GM23338 (cell line): ENCODE data around the gene APOL3. TPM values are rescaled to one million over a fixed set of nuclear protein-coding genes. Genes with fewer than 3 reads are reported as not detected.
A peak's percentile ranks its signal among the peaks of the same experiment; 100 is the strongest.

Source experiments
- ATAC-seq: fragments of 200-7000 bp; cut with Tn5 transposase; 3 replicates; pipeline ENCODE4 v1.9.1; 2020
- DNase-seq: peaks from one replicate; pipeline ENCODE4 v3.0.0-alpha.2; 2015; ENCODE audit warnings: low spot score
- H2AFZ ChIP-seq: fragments of 200-600 bp; sonication (generic); 2 replicates; pipeline ENCODE4 v1.8.0; 2016; ENCODE audit warnings: antibody characterized with exemption, mild to moderate bottlenecking, moderate library complexity
- H3F3A ChIP-seq: fragments of 200-600 bp; sonication (generic); replicated peaks from 2 replicates; pipeline ENCODE4 v1.8.0; 2017; ENCODE audit warnings: antibody characterized with exemption, mixed run types, low read depth
- H3K27ac ChIP-seq: fragments of 200-600 bp; sonication (generic); 2 replicates; pipeline ENCODE4 v1.6.1; 2016; ENCODE audit warnings: low read depth
- H3K27me3 ChIP-seq: fragments of 200-600 bp; sonication (generic); 2 replicates; pipeline ENCODE4 v1.8.0; 2016; ENCODE audit warnings: mild to moderate bottlenecking, mixed run types, moderate library complexity; ENCODE audit not compliant: insufficient read depth
- H3K36me3 ChIP-seq: fragments of 200-600 bp; sonication (generic); 2 replicates; pipeline ENCODE4 v1.8.0; 2016; ENCODE audit warnings: mild to moderate bottlenecking; ENCODE audit not compliant: insufficient read depth
- H3K4me1 ChIP-seq: fragments of 200-600 bp; sonication (generic); 2 replicates; pipeline ENCODE4 v1.8.0; 2016; ENCODE audit warnings: mild to moderate bottlenecking, moderate library complexity; ENCODE audit not compliant: insufficient read depth
- H3K4me2 ChIP-seq: fragments of 200-600 bp; sonication (generic); 2 replicates; pipeline ENCODE4 v1.7.1; 2017; ENCODE audit warnings: mixed run types
- H3K4me3 ChIP-seq: fragments of 200-600 bp; sonication (generic); 2 replicates; pipeline ENCODE4 v1.6.1; 2016; ENCODE audit warnings: mixed run types
- H3K79me2 ChIP-seq: fragments of 200-600 bp; sonication (generic); replicated peaks from 2 replicates; pipeline ENCODE4 v1.8.0; 2017; ENCODE audit warnings: mild to moderate bottlenecking; ENCODE audit not compliant: insufficient read depth
- H3K9me2 ChIP-seq: fragments of 200-600 bp; sonication (generic); 2 replicates; pipeline ENCODE4 v1.8.0; 2017; ENCODE audit not compliant: insufficient read depth
- H4K20me1 ChIP-seq: fragments of 200-600 bp; sonication (generic); replicated peaks from 2 replicates; pipeline ENCODE4 v1.8.0; 2017; ENCODE audit warnings: mild to moderate bottlenecking; ENCODE audit not compliant: insufficient read depth
- H3K27ac Mint-ChIP-seq: 2 replicates; pipeline ENCODE4 v1.8.0; 2020; ENCODE audit warnings: inconsistent platforms, mild to moderate bottlenecking, moderate library complexity, mixed read lengths
- H3K27me3 Mint-ChIP-seq: 3 replicates; pipeline ENCODE4 v1.8.0; 2022; ENCODE audit warnings: low read depth, mild to moderate bottlenecking, moderate library complexity, mixed read lengths, inconsistent platforms; ENCODE audit not compliant: insufficient read depth, poor library complexity
- H3K36me3 Mint-ChIP-seq: 3 replicates; pipeline ENCODE4 v1.8.0; 2021; ENCODE audit warnings: low read depth, mild to moderate bottlenecking, inconsistent platforms, moderate library complexity, mixed read lengths
- H3K4me1 Mint-ChIP-seq: 3 replicates; pipeline ENCODE4 v1.8.0; 2020; ENCODE audit warnings: mild to moderate bottlenecking, inconsistent platforms, mixed read lengths
- H3K4me3 Mint-ChIP-seq: 3 replicates; pipeline ENCODE4 v1.8.0; 2021; ENCODE audit warnings: moderate library complexity, mild to moderate bottlenecking, inconsistent platforms, mixed read lengths
- H3K9me3 Mint-ChIP-seq: 3 replicates; pipeline ENCODE4 v1.8.0; 2020; ENCODE audit warnings: moderate library complexity, mild to moderate bottlenecking, inconsistent platforms, mixed read lengths
- POLR2AphosphoS5 ChIP-seq: IDR thresholded peaks from 2 replicates; pipeline ENCODE4 v1.6.1; 2016; ENCODE audit warnings: antibody characterized with exemption, low read depth
- ZNF114 ChIP-seq: fragments of 250-450 bp; sonication (Bioruptor Pico); IDR thresholded peaks from 2 replicates; pipeline ENCODE4 v1.5.0; 2020; ENCODE audit warnings: mild to moderate bottlenecking, moderate library complexity
- polyA plus RNA-seq: library from polyadenylated mRNA; unstranded; fragments of >200 nt; fragmentation: Nextera tagmentation; extraction: Ambion mirVana; gene quantifications from 2 replicates; pipeline ENCODE4 v1.2.1, GENCODE V29; 2016
- total RNA-seq: library from RNA; depleted of rRNA; stranded (reverse); fragments of >200 nt; shearing (Covaris generic); gene quantifications from 2 replicates; pipeline ENCODE4 v1.2.3, GENCODE V29; 2014
- TF ChIP-seq, protein P1 (sequence below): fragments of 250-450 bp; sonication (Bioruptor Pico); IDR thresholded peaks from 2 replicates; pipeline ENCODE4 v1.5.0; 2020; ENCODE audit warnings: mild to moderate bottlenecking, moderate library complexity
- TF ChIP-seq, protein P2 (sequence below), 2 experiments: fragments of 200-600 bp in 1 of 2; sonication (generic) in 1 of 2; conservative IDR thresholded peaks; 2 replicates each; pipeline versions ENCODE4 v1.5.1 to v1.6.1; 2016 to 2017; ENCODE audit warnings: antibody characterized with exemption in 2 of 2, low read depth in 2 of 2, mild to moderate bottlenecking in 2 of 2, moderate library complexity in 1 of 2

APOL3 gene
- total and polyA plus RNA-seq, 2 experiments from 2014 or later: not detected

DNA sequence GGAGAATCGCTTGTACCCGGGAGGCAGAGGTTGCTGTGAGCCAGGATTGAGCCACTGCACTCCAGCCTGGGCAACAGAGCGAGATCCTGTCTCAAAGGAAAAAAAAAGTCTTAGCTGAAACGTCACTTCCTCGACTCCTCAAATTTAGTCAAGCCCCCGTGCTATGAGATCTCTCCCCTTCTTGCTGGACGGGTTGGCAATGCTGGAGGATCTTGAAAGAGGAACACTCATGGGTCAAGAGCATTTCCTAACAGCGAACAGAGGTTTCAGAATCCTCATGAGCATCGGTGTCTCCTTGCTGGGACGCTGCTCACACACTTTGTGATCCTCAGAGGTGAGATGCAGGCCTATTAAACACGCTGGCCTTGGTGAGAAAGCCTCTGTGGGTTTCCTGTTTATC is 35.9 kb downstream of the APOL3 start:
- H3K4me1 Mint-ChIP-seq: peaks cover 13% of the 10 kb centered on the region
- Histone ChIP-seq H3K36me3 (no peaks in the 10 kb centered on the region), H2AFZ (no peak overlapping the region), H4K20me1 (no peaks in the 10 kb centered on the region), H3K27me3 (no peaks in the 10 kb centered on the region), H3K27ac (no peak overlapping the region), H3K9me2 (no peaks in the 10 kb centered on the region), H3K4me2 (no peak overlapping the region), H3F3A (no peaks in the 10 kb centered on the region), H3K4me1 (peaks cover 8% of the 10 kb centered on the region; the same call in 1 of the 2 replicates), H3K79me2 (no peaks in the 10 kb centered on the region), H3K4me3 (no peak overlapping the region)
- no peak for ATAC-seq
- no peaks in the 10 kb centered on the region for H3K9me3 Mint-ChIP-seq
- no peak overlapping the region for H3K4me3 Mint-ChIP-seq
- peaks cover 14% of the 10 kb centered on the region for H3K27me3 Mint-ChIP-seq
- TF ChIP-seq, protein P1, sequence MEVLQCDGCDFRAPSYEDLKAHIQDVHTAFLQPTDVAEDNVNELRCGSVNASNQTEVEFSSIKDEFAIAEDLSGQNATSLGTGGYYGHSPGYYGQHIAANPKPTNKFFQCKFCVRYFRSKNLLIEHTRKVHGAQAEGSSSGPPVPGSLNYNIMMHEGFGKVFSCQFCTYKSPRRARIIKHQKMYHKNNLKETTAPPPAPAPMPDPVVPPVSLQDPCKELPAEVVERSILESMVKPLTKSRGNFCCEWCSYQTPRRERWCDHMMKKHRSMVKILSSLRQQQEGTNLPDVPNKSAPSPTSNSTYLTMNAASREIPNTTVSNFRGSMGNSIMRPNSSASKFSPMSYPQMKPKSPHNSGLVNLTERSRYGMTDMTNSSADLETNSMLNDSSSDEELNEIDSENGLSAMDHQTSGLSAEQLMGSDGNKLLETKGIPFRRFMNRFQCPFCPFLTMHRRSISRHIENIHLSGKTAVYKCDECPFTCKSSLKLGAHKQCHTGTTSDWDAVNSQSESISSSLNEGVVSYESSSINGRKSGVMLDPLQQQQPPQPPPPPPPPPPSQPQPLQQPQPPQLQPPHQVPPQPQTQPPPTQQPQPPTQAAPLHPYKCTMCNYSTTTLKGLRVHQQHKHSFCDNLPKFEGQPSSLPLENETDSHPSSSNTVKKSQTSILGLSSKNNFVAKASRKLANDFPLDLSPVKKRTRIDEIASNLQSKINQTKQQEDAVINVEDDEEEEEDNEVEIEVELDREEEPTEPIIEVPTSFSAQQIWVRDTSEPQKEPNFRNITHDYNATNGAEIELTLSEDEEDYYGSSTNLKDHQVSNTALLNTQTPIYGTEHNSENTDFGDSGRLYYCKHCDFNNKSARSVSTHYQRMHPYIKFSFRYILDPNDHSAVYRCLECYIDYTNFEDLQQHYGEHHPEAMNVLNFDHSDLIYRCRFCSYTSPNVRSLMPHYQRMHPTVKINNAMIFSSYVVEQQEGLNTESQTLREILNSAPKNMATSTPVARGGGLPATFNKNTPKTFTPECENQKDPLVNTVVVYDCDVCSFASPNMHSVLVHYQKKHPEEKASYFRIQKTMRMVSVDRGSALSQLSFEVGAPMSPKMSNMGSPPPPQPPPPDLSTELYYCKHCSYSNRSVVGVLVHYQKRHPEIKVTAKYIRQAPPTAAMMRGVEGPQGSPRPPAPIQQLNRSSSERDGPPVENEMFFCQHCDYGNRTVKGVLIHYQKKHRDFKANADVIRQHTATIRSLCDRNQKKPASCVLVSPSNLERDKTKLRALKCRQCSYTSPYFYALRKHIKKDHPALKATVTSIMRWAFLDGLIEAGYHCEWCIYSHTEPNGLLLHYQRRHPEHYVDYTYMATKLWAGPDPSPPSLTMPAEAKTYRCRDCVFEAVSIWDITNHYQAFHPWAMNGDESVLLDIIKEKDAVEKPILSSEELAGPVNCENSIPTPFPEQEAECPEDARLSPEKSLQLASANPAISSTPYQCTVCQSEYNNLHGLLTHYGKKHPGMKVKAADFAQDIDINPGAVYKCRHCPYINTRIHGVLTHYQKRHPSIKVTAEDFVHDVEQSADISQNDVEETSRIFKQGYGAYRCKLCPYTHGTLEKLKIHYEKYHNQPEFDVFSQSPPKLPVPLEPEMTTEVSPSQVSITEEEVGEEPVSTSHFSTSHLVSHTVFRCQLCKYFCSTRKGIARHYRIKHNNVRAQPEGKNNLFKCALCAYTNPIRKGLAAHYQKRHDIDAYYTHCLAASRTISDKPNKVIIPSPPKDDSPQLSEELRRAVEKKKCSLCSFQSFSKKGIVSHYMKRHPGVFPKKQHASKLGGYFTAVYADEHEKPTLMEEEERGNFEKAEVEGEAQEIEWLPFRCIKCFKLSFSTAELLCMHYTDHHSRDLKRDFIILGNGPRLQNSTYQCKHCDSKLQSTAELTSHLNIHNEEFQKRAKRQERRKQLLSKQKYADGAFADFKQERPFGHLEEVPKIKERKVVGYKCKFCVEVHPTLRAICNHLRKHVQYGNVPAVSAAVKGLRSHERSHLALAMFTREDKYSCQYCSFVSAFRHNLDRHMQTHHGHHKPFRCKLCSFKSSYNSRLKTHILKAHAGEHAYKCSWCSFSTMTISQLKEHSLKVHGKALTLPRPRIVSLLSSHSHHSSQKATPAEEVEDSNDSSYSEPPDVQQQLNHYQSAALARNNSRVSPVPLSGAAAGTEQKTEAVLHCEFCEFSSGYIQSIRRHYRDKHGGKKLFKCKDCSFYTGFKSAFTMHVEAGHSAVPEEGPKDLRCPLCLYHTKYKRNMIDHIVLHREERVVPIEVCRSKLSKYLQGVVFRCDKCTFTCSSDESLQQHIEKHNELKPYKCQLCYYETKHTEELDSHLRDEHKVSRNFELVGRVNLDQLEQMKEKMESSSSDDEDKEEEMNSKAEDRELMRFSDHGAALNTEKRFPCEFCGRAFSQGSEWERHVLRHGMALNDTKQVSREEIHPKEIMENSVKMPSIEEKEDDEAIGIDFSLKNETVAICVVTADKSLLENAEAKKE (CRISPR knock-in tag): no peak
- no peak for DNase-seq
- H3K27ac Mint-ChIP-seq: no peak overlapping the region
- H3K36me3 Mint-ChIP-seq: no peaks in the 10 kb centered on the region

DNA sequence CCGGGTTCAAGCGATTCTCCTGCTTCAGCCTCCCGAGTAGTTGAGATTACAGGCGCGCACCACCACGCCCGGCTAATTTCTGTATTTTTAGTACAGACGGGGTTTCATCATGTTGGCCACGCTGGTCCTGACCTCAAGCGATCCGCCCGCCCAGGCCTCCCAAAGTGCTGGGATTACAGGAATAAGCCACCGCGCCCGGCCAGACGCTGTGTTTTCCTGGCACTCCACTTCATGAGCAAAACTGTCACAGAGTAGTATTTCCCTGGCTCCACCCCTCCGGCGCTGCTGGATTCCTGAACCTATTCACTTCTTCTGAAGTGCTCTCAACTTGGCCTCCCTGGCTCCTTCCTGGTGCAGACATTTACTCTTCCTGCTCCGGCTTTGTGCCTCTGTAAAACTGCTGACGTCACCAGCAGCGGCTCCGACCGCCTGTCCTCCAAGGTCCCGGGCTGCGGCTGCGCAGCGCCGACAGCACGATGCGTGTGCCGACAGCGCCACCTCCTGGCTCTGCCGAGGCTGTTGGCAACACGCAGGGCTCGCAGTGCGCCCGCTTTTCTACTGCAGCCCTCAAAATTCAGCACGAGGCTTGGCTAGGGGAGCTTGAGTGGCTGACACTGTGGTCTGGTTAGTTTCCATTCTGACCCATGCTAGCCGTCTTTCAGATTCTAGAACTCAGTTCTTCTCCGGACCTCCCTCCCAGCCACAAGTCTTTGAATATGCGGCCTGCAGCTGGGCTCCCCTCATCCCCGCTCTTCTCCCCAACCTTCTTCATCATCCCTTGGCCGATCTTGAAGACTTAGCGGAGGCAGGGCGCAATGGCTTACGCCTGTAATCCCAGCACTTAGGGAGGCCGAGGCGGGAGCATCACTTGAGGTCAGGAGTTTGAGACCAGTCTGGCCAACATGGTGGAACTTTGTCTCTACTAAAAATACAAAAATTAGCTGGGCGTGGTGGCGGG is 36.6 kb downstream of the APOL3 start:
- Histone ChIP-seq H3K36me3 (no peaks in the 10 kb centered on the region), H3K4me2 (no peak overlapping the region), H3K79me2 (no peaks in the 10 kb centered on the region), H3F3A (no peaks in the 10 kb centered on the region), H2AFZ (peak overlapping the region; percentile 99), H3K4me3 (no peak overlapping the region), H3K27ac (no peak overlapping the region), H3K4me1 (peaks cover 8% of the 10 kb centered on the region; the same call in 1 of the 2 replicates), H3K9me2 (no peaks in the 10 kb centered on the region), H3K27me3 (no peaks in the 10 kb centered on the region), H4K20me1 (no peaks in the 10 kb centered on the region)
- Mint-ChIP-seq H3K4me3 (peak overlapping the region; percentile 23; the same call in 2 of the 3 replicates), H3K9me3 (no peaks in the 10 kb centered on the region), H3K36me3 (no peaks in the 10 kb centered on the region), H3K27ac (peak overlapping the region; percentile 86), H3K4me1 (peaks cover 7% of the 10 kb centered on the region), H3K27me3 (peaks cover 14% of the 10 kb centered on the region)
- peak; percentile 96 for DNase-seq
- peak; percentile 98 for ATAC-seq
- no peak for TF ChIP-seq ZNF114 (CRISPR knock-in tag)
- TF ChIP-seq, protein P2, sequence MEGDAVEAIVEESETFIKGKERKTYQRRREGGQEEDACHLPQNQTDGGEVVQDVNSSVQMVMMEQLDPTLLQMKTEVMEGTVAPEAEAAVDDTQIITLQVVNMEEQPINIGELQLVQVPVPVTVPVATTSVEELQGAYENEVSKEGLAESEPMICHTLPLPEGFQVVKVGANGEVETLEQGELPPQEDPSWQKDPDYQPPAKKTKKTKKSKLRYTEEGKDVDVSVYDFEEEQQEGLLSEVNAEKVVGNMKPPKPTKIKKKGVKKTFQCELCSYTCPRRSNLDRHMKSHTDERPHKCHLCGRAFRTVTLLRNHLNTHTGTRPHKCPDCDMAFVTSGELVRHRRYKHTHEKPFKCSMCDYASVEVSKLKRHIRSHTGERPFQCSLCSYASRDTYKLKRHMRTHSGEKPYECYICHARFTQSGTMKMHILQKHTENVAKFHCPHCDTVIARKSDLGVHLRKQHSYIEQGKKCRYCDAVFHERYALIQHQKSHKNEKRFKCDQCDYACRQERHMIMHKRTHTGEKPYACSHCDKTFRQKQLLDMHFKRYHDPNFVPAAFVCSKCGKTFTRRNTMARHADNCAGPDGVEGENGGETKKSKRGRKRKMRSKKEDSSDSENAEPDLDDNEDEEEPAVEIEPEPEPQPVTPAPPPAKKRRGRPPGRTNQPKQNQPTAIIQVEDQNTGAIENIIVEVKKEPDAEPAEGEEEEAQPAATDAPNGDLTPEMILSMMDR (conservative IDR thresholded peaks at IDR 0.05; ENCODE audit: low read depth in 2 of 2): peak; percentile 91 to 100
- peak; percentile 33; the same call in 1 of the 2 replicates for TF ChIP-seq POLR2AphosphoS5
